Right lobe of liver (tissue), 6 donors: ENCODE data around the gene HSD11B1L. TPM values are rescaled to one million over a fixed set of nuclear protein-coding genes. Genes with fewer than 3 reads are reported as not detected.
"Not testable (repeated sequence)": the region's sequence is repeated elsewhere in the genome, so short reads cannot be mapped to it uniquely, and the experiment has no call there.

ENCODE experiments used
- ATAC-seq, 4 donors: fragments of 200-7000 bp; cut with Tn5 transposase; one replicate each; pipeline ENCODE4 v1.9.1; 2020; ENCODE audit warnings: mild to moderate bottlenecking in 4 of 4, moderate library complexity in 4 of 4
- DNase-seq, 3 donors: peaks; one replicate each; pipeline ENCODE4 v3.0.0-alpha.2; 2020
- H3K27ac ChIP-seq, 3 donors: fragments of 200-600 bp; one replicate each; pipeline ENCODE4 v1.8.0; 2022
- H3K27me3 ChIP-seq, 2 donors: fragments of 200-600 bp; one replicate each; pipeline ENCODE4 v1.8.0; 2022
- H3K36me3 ChIP-seq, 4 donors: fragments of 200-600 bp; sonication (generic) in 1 of 4; one replicate each; pipeline versions ENCODE4 v1.5.1 to v1.8.0; 2017 to 2022; ENCODE audit warnings: control low read depth in 1 of 4
- H3K4me1 ChIP-seq, 4 donors: fragments of 200-600 bp; sonication (generic) in 1 of 4; one replicate each; pipeline versions ENCODE4 v1.5.1 to v1.8.0; 2017 to 2022; ENCODE audit warnings: control low read depth in 1 of 4
- H3K4me3 ChIP-seq, 3 donors: fragments of 200-600 bp; one replicate each; pipeline ENCODE4 v1.8.0; 2022
- H3K9me3 ChIP-seq, 4 donors: fragments of 200-600 bp; sonication (generic) in 1 of 4; one replicate each; pipeline versions ENCODE4 v1.5.1 to v1.8.0; 2017 to 2022; ENCODE audit warnings: control low read depth in 1 of 4
- POLR2A ChIP-seq: fragments of 450-650 bp; IDR thresholded peaks from one replicate; pipeline ENCODE4 v1.6.1; 2017; ENCODE audit warnings: antibody characterized with exemption, mild to moderate bottlenecking
- WGBS: methylation state at CpG from one replicate; pipeline ENCODE4 v1.1.6; 2018; ENCODE audit warnings: low coverage, low lambda C conversion rate; ENCODE audit not compliant: insufficient coverage; ENCODE audit errors: missing lambda C conversion rate; 5-methylcytosine and 5-hydroxymethylcytosine counted together
- intact Hi-C, 2 donors: fragments of 100-400 bp; cut with DNase I; formaldehyde crosslinking; loops; one replicate each; pipeline versions ENCODE4 v1.11.2 to v1.14.1; 2022
- total RNA-seq, 6 experiments: library from RNA; depleted of rRNA in 2 of 6; stranded (reverse); fragments of >200 nt in 2 of 6; fragmentation: NEBNext Ultra II Directional in 3 of 6; extraction: Animal tissue kit (Norgen Biotek cat#: 25700) in 3 of 6; gene quantifications; one replicate each; pipeline versions ENCODE4 v1.1.0 to v1.2.4, GENCODE V29; 2016 to 2023
- TF ChIP-seq, protein P1 (sequence below), 4 donors: fragments of 200-600 bp in 3 of 4; fragments of 450-650 bp in 1 of 4; IDR thresholded peaks; one replicate each; pipeline versions ENCODE4 v1.5.1 to v1.8.0; 2016 to 2022; ENCODE audit warnings: antibody characterized with exemption in 4 of 4, mild to moderate bottlenecking in 2 of 4
- donor health status: DM: no; HTN: yes; CAD: no.
- donor health status: DM: no; HTN: no; CAD: no.
- donor health status: DM: no; HTN: no; CAD: no.
- donor health status: DM: no; HTN: yes; CAD: no.
- donor health status: DM: no; HTN: yes; CAD: no.

The HSD11B1L gene
- total RNA-seq, 6 experiments from 2014 or later, result 1.6 to 10.3 (median 4.0) TPM

DNA sequence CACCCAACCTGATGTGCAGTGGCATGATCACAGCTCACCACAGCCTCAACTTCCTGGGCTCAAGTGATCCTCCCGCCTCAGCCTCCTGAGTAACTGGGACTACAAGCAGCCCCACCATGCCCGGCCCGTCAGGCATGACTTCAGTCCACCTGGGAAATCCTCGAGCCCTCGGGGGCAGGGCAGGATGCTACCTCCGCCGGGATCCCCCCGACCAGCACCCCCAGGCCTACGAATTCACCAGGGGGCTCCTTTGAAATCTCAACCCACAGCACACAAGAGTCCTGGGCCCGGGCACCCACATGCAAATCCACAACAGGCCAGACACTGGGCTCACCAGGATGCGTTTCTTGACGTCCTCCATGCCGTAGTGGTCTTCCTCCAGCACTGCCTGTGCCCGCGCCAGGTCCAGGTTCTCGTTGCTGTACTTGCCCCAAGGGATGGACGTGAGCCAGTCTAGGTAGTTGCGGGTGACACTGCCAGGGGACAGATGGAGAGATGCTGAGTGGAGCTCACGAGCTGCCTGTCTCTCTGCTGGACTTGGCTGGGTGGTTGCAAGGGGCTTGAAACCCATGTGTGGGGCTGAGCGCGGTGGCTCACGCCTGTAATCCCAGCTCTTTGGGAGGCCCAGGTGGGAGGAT, 19.7 kb downstream of the HSD11B1L start:
- peaks cover 0 to 55% (median 16%) of the 10 kb centered on the region in 4 donors for H3K36me3 ChIP-seq
- intact Hi-C loops, result no loop called here
- H3K4me3 ChIP-seq, result no peak overlapping the region
- no peaks in the 10 kb centered on the region for H3K4me1 ChIP-seq
- ATAC-seq, result no peak
- TF ChIP-seq, protein P1, sequence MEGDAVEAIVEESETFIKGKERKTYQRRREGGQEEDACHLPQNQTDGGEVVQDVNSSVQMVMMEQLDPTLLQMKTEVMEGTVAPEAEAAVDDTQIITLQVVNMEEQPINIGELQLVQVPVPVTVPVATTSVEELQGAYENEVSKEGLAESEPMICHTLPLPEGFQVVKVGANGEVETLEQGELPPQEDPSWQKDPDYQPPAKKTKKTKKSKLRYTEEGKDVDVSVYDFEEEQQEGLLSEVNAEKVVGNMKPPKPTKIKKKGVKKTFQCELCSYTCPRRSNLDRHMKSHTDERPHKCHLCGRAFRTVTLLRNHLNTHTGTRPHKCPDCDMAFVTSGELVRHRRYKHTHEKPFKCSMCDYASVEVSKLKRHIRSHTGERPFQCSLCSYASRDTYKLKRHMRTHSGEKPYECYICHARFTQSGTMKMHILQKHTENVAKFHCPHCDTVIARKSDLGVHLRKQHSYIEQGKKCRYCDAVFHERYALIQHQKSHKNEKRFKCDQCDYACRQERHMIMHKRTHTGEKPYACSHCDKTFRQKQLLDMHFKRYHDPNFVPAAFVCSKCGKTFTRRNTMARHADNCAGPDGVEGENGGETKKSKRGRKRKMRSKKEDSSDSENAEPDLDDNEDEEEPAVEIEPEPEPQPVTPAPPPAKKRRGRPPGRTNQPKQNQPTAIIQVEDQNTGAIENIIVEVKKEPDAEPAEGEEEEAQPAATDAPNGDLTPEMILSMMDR (IDR thresholded peaks at IDR 0.05), result no peak
- TF ChIP-seq POLR2A, result no peak
- DNase-seq, result no peak
- WGBS, result 95% methylated on average over 4 of the region's 22 CpGs
- H3K9me3 ChIP-seq, result no peaks in the 10 kb centered on the region
- no peak overlapping the region for H3K27ac ChIP-seq
- H3K27me3 ChIP-seq, result no peaks in the 10 kb centered on the region

DNA sequence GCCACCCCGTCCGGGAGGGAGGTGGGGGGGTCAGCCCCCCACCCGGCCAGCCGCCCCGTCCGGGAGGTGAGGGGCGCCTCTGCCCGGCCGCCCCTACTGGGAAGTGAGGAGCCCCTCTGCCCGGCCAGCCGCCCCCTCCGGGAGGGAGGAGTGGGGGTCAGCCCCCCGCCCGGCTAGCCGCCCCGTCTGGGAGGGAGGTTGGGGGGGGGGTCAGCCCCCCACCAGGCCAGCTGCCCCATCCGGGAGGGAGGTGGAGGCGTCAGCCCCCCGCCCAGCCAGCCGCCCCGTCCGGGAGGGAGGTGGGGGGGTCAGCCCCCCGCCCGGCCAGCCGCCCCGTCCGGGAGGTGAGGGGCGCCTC, 21.2 kb downstream of the HSD11B1L start:
- intact Hi-C loops, H3K27me3 ChIP-seq: not testable (repeated sequence)
- H3K36me3 ChIP-seq, result peaks cover 0 to 58% (median 13%) of the 10 kb centered on the region in 4 donors

DNA sequence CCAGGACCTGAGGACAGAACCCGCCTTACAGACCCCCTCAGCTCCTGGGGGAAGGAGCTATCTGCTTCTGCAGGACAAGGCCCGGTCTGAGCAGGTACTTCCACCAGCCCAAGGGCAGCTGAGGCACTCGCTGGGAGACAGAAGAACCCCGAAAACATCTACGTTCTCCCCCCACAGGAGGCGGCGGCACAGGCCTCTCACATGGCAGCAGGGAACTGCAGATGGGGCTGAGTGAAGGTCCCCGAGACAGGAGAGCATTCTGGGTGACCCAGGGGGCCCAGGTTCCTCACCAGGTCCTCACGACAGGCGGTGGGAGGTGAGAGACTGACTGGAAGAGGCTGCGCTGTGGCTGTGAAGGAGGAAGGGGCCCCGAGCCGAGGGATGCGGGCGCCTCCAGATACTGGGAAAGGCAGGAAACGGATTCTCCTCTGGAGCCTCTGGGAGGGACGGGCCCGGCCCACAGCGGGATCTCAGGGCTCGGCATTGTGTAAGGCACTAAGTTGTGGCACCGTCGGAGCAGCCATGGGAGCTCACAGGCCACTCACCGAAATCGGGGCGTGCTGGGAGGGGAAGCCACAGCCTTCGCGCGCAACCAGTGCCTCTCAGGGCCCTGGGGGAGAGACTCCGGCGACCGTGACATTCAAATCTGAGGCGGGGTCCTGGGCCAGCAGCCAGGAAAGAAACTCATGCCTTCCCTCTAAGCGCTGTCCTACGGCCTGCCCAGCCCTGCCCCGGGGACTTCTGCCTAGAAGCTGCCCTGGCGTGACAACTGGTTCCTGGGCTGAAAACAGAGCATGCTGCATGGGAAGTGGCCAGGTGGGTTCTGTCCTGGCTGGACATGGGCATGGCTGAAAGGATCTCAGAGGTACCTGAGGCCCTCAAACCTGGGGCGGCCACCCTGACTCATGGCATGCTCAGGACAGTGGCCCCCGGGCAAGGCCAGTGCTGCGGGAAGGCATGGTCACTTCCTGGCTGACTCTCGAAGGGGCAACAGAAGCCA, 23.3 kb downstream of the HSD11B1L start:
- no peaks in the 10 kb centered on the region for H3K27me3 ChIP-seq
- H3K4me1 ChIP-seq, result no peaks in the 10 kb centered on the region
- no peak overlapping the region for H3K4me3 ChIP-seq
- no peak for ATAC-seq
- H3K36me3 ChIP-seq, result peaks cover 0 to 53% (median 16%) of the 10 kb centered on the region in 4 donors
- H3K27ac ChIP-seq, result no peak overlapping the region
- intact Hi-C loops, result no loop called here
- no peak for DNase-seq
- 93% methylated on average over 19 of the region's 40 CpGs for WGBS
- H3K9me3 ChIP-seq, result no peaks in the 10 kb centered on the region
- TF ChIP-seq, protein P1 (IDR thresholded peaks at IDR 0.05), result no peak
- TF ChIP-seq POLR2A, result no peak

More for the DNA sequence above, 21.2 kb downstream of the HSD11B1L start:
- H3K4me3 ChIP-seq, H3K4me1 ChIP-seq, H3K9me3 ChIP-seq, ATAC-seq, H3K27ac ChIP-seq, DNase-seq: not testable (repeated sequence)
- WGBS, result no CpG with 5 or more reads among the region's 28 CpGs

DNA sequence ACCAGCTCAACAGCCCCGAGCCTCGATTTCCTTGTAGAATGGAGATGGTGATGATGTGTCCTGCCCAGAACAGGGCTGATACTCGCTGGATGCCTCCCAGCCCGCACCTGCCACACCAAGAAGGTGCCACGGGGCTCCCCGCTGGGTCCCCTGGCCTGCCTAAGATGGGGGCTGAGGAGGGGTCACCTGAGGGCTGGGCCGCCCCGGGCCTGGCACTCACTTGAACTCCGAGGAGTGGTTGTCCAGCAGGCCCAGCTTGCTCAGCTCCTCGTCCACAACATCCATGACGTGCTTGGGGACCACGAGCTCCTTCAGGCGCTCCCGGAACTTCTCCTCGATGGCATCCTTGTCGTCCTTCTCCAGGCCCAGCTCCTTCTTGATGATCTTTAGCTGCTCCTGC, 24.7 kb downstream of the HSD11B1L start:
- WGBS, result 80% methylated on average over 1 of the region's 16 CpGs
- Histone ChIP-seq H3K4me3 (no peak overlapping the region), H3K27ac (no peak overlapping the region), H3K9me3 (no peaks in the 10 kb centered on the region), H3K36me3 (peaks cover 0 to 57% (median 18%) of the 10 kb centered on the region in 4 donors), H3K27me3 (no peaks in the 10 kb centered on the region), H3K4me1 (no peaks in the 10 kb centered on the region)
- intact Hi-C loops, result no loop called here
- DNase-seq, result no peak
- TF ChIP-seq, protein P1 (IDR thresholded peaks at IDR 0.05), result no peak
- TF ChIP-seq POLR2A, result no peak
- ATAC-seq, result peak in 2 of 4 donors; percentile 8 to 18
